ENCODE data around the gene FILIP1L. TPM values are rescaled to one million over a fixed set of nuclear protein-coding genes. Genes with fewer than 3 reads are reported as not detected.

The FILIP1L gene
- total and polyA plus RNA-seq, 2 donors (not counting 1 experiment from before 2014, with no cell fraction given): 0.32 to 0.48 TPM

- intact Hi-C loops (cut with micrococcal nuclease): no loop called here
- H3K4me3 Mint-ChIP-seq: no peak overlapping the region
- POLR2A ChIA-PET: no interaction called here
- H2AFZ ChIP-seq (ENCODE audit: insufficient read depth, low read depth, low read length, poor library complexity, severe bottlenecking): no peak overlapping the region
- no peaks in the 10 kb centered on the region for H4K20me1 ChIP-seq (ENCODE audit: control insufficient read depth, insufficient read depth, low read length, poor library complexity, severe bottlenecking)
- TF ChIP-seq CTCF (IDR thresholded peaks at IDR 0.05) (no peak), EZH2 (IDR thresholded peaks at IDR 0.05; ENCODE audit: borderline replicate concordance, insufficient read depth, low read depth, low read length, poor library complexity, severe bottlenecking) (no peak)
- H3K79me2 ChIP-seq (ENCODE audit: control insufficient read depth, insufficient read depth, low read length): peaks cover 11% of the 10 kb centered on the region
- H3K4me1 ChIP-seq (ENCODE audit: control insufficient read depth in 2 of 2, insufficient read depth in 2 of 2, low read length in 2 of 2): peaks cover 17 to 21% of the 10 kb centered on the region in 2 donors
- DNase-seq (no peak), ATAC-seq (ENCODE audit: low read depth) (no peak)
- H3K9me3 Mint-ChIP-seq (ENCODE audit: insufficient read depth): no peaks in the 10 kb centered on the region
- H3K4me1 Mint-ChIP-seq: peaks cover 22% of the 10 kb centered on the region
- H3K27me3 Mint-ChIP-seq: no peaks in the 10 kb centered on the region
- CTCF ChIA-PET: interaction anchor here (0.6 kb wide), 1 partner anchor 40 kb away, joined by 4 read pairs; no protein-coding TSS in a partner anchor
- no peak overlapping the region for H3K27ac Mint-ChIP-seq
- WGBS (ENCODE audit: insufficient coverage): no CpG with 5 or more reads among the region's 3 CpGs
- peak overlapping the region; percentile 8 for H3K9ac ChIP-seq (ENCODE audit: low read length)
- no peaks in the 10 kb centered on the region for H3K36me3 ChIP-seq (replicated peaks in 1 of 2; ENCODE audit: control extremely low read depth in 1 of 2, control insufficient read depth in 1 of 2, extremely low read depth in 1 of 2, insufficient read depth in 2 of 2, low read length in 1 of 2)
- no peaks in the 10 kb centered on the region for H3K27me3 ChIP-seq (replicated peaks in 1 of 4; ENCODE audit: control extremely low read depth in 1 of 4, control insufficient read depth in 3 of 4, insufficient read depth in 4 of 4, low read length in 3 of 4)
- no peaks in the 10 kb centered on the region for H3K9me3 ChIP-seq (ENCODE audit: control extremely low read depth in 1 of 3, control insufficient read depth in 2 of 3, insufficient read depth in 1 of 3, low read length in 2 of 3)
- no peak overlapping the region for H3K4me3 ChIP-seq (ENCODE audit: control extremely low read depth in 1 of 5, extremely low read depth in 1 of 5, insufficient read depth in 1 of 5, low read depth in 2 of 5, low read length in 4 of 5)
- peak overlapping the region; percentile 35 for H3K4me2 ChIP-seq (replicated peaks; ENCODE audit: low read depth, low read length, poor library complexity, severe bottlenecking)
- H3K27ac ChIP-seq (ENCODE audit: low read length in 2 of 2): no peak overlapping the region
Observed at GRCh38 chr3:99896482-99896881, 217.8 kb downstream of the FILIP1L start.

- intact Hi-C loops (cut with micrococcal nuclease): no loop called here
- Mint-ChIP-seq H3K4me3 (peak overlapping the region; percentile 20), H3K27me3 (no peaks in the 10 kb centered on the region), H3K4me1 (peaks cover 20% of the 10 kb centered on the region), H3K27ac (no peak overlapping the region), H3K9me3 (ENCODE audit: insufficient read depth) (no peaks in the 10 kb centered on the region)
- peak overlapping the region; percentile 8 for H3K9ac ChIP-seq (ENCODE audit: low read length)
- no peak overlapping the region for H3K4me3 ChIP-seq (ENCODE audit: control extremely low read depth in 1 of 5, extremely low read depth in 1 of 5, insufficient read depth in 1 of 5, low read depth in 2 of 5, low read length in 4 of 5)
- CTCF ChIA-PET: interaction anchor here (0.7 kb wide), 1 partner anchor 52 kb away, joined by 3 read pairs; no protein-coding TSS in a partner anchor
- DNase-seq (peak; percentile 25), ATAC-seq (ENCODE audit: low read depth) (peak; percentile 39)
- H3K9me3 ChIP-seq (ENCODE audit: control extremely low read depth in 1 of 3, control insufficient read depth in 2 of 3, insufficient read depth in 1 of 3, low read length in 2 of 3): no peaks in the 10 kb centered on the region
- no peaks in the 10 kb centered on the region for H3K27me3 ChIP-seq (replicated peaks in 1 of 4; ENCODE audit: control extremely low read depth in 1 of 4, control insufficient read depth in 3 of 4, insufficient read depth in 4 of 4, low read length in 3 of 4)
- 0% methylated on average over 1 of the region's 2 CpGs for WGBS (ENCODE audit: insufficient coverage)
- no peak for TF ChIP-seq CTCF (IDR thresholded peaks at IDR 0.05)
- no peak for TF ChIP-seq EZH2 (IDR thresholded peaks at IDR 0.05; ENCODE audit: borderline replicate concordance, insufficient read depth, low read depth, low read length, poor library complexity, severe bottlenecking)
- H3K4me2 ChIP-seq (replicated peaks; ENCODE audit: low read depth, low read length, poor library complexity, severe bottlenecking): peak overlapping the region; percentile 35
- POLR2A ChIA-PET: no interaction called here
- H3K27ac ChIP-seq (ENCODE audit: low read length in 2 of 2): no peak overlapping the region
- H3K79me2 ChIP-seq (ENCODE audit: control insufficient read depth, insufficient read depth, low read length): peaks cover 11% of the 10 kb centered on the region
- no peaks in the 10 kb centered on the region for H3K36me3 ChIP-seq (replicated peaks in 1 of 2; ENCODE audit: control extremely low read depth in 1 of 2, control insufficient read depth in 1 of 2, extremely low read depth in 1 of 2, insufficient read depth in 2 of 2, low read length in 1 of 2)
- H3K4me1 ChIP-seq (ENCODE audit: control insufficient read depth in 2 of 2, insufficient read depth in 2 of 2, low read length in 2 of 2): peaks cover 17 to 21% of the 10 kb centered on the region in 2 donors
- H2AFZ ChIP-seq (ENCODE audit: insufficient read depth, low read depth, low read length, poor library complexity, severe bottlenecking): no peak overlapping the region
- H4K20me1 ChIP-seq (ENCODE audit: control insufficient read depth, insufficient read depth, low read length, poor library complexity, severe bottlenecking): no peaks in the 10 kb centered on the region
Observed at GRCh38 chr3:99895703-99896441, 218.4 kb downstream of the FILIP1L start.

Data from B cell (primary cell).